Measurements from ENCODE around the gene SLC45A1. TPM values are rescaled to one million over a fixed set of nuclear protein-coding genes. Genes with fewer than 3 reads are reported as not detected.

Gene SLC45A1
- total and polyA plus RNA-seq, 8 donors = 1.1 to 3.0 (median 2.4) TPM; not detected in 3

DNA sequence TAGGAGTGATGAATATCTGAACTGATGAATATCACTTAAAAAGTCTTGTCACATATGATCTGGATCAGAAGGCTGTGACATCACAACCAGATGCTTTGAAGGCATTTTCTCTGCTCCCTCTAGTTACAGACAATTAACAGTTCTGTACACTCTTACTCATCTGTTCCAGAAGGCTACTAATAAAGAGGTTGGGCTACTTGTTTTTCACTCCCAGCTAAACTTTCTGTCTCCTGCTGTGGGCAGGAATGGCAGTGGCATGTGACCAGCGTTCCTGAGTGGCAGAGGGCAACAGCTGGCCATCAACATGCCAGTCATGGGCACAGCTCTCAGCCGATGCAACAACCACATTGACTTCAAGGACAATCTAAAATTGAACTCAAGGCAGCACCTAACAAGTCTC is 66.7 kb downstream of the SLC45A1 start:
- Histone ChIP-seq H3K4me1 (peaks cover 45 to 92% (median 72%) of the 10 kb centered on the region in 4 donors), H3K36me3 (peaks cover 0 to 37% (median 31%) of the 10 kb centered on the region in 4 donors), H3K27me3 (no peaks in the 10 kb centered on the region), H3K27ac (peak overlapping the region in 2 of 5 donors; percentile 1 to 27), H3K4me3 (no peak overlapping the region), H3K9me3 (no peaks in the 10 kb centered on the region)
- no peak for TF ChIP-seq EP300 (IDR thresholded peaks at IDR 0.05)
- TF ChIP-seq POLR2AphosphoS5 (IDR thresholded peaks at IDR 0.05) = no peak
- TF ChIP-seq POLR2A (IDR thresholded peaks at IDR 0.05) = no peak
- DNase-seq = no peak
- intact Hi-C loops (cut with DNase I; ENCODE audit: low total_unique reads) = no loop called here
- WGBS, 5 donors = 38 to 72% (median 47%) methylated on average over 2 of the region's 2 CpGs

DNA sequence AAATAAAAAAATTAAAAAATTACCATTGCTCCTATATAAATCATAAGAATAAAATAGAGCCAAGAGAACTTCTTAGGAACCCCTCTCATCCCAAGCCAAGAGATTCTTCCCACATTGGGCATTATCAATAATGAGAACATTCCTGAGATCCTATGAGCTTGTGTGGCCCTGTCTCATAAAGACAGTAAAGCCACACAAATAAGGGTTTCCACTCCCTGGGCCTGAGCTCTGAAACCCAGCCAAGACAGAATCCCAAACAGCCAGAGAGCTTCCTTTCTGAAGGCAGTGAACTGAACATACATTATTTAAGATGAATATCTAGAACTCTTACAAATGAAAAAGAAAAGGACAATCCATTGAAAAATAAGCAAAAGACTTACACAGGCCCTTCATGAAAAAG is 68.3 kb downstream of the SLC45A1 start:
- DNase-seq = no peak
- peak overlapping the region in 1 of 5 donors; percentile 11 for H3K27ac ChIP-seq
- H3K27me3 ChIP-seq = no peaks in the 10 kb centered on the region
- TF ChIP-seq POLR2A (IDR thresholded peaks at IDR 0.05) (no peak), CTCF (IDR thresholded peaks at IDR 0.05) (no peak), EP300 (IDR thresholded peaks at IDR 0.05) (no peak), POLR2AphosphoS5 (IDR thresholded peaks at IDR 0.05) (no peak)
- intact Hi-C loops (cut with DNase I; ENCODE audit: low total_unique reads) = no loop called here
- peaks cover 37 to 92% (median 71%) of the 10 kb centered on the region in 4 donors for H3K4me1 ChIP-seq
- H3K9me3 ChIP-seq = no peaks in the 10 kb centered on the region
- H3K4me3 ChIP-seq = no peak overlapping the region
- H3K36me3 ChIP-seq = peaks cover 0 to 35% (median 27%) of the 10 kb centered on the region in 4 donors

DNA sequence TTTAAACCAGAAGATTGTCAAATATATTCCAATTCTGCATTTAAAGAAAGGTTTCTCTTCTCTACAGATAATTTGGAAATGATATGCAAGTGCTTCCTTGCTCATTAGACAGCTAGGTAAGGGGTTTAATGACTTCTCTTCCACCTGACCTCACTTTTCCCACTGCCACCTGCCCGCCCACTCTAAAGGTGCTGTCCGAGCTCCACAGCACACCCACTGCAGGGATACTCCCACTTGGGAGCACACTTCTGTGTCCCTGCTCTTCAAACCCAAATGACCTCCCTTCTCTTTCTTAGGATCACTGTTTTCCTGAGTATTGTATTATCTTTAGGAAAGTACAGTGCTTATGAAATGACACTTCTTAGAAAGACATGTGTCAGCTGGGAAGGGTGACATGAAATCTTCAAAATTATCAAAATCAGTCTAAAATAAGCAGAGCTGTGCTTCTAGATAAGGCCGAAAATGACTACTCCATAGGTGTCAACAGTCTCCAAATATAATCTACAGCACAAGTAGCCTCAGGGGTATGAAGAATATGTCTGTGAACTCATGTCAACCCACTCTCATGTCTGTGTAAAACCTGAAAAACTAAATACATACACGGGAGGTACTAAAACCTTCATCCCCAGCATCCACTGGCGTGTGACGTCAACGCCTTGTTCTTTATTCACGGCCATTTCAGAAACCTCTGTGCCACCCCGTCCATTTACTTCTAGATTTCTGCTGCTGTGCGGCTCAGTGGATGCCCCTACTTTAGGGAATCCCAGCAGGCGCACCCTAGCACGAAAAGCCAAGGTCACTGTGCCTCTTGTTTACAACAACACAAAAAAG is 71.0 kb downstream of the SLC45A1 start:
- 92 to 97% (median 94%) methylated on average over 12 of the region's 12 CpGs for WGBS, 5 donors
- DNase-seq = no peak
- Histone ChIP-seq H3K27me3 (no peaks in the 10 kb centered on the region), H3K4me3 (no peak overlapping the region), H3K4me1 (peaks cover 26 to 91% (median 68%) of the 10 kb centered on the region in 4 donors), H3K27ac (no peak overlapping the region), H3K36me3 (peaks cover 0 to 46% (median 32%) of the 10 kb centered on the region in 4 donors), H3K9me3 (no peaks in the 10 kb centered on the region)
- TF ChIP-seq POLR2AphosphoS5 (IDR thresholded peaks at IDR 0.05) (no peak), CTCF (IDR thresholded peaks at IDR 0.05) (no peak), POLR2A (IDR thresholded peaks at IDR 0.05) (no peak), EP300 (IDR thresholded peaks at IDR 0.05) (no peak)
- intact Hi-C loops (cut with DNase I; ENCODE audit: low total_unique reads) = no loop called here

GRCh38 chr1:8389958-8390535 is 72.1 kb downstream of the SLC45A1 start:
- TF ChIP-seq CTCF (IDR thresholded peaks at IDR 0.05) (no peak), POLR2A (IDR thresholded peaks at IDR 0.05) (no peak), EP300 (IDR thresholded peaks at IDR 0.05) (no peak), POLR2AphosphoS5 (IDR thresholded peaks at IDR 0.05) (no peak)
- H3K27me3 ChIP-seq = no peaks in the 10 kb centered on the region
- H3K36me3 ChIP-seq = peaks cover 0 to 37% (median 29%) of the 10 kb centered on the region in 4 donors
- DNase-seq = no peak
- H3K4me3 ChIP-seq = no peak overlapping the region
- H3K9me3 ChIP-seq = no peaks in the 10 kb centered on the region
- peaks cover 27 to 90% (median 62%) of the 10 kb centered on the region in 4 donors for H3K4me1 ChIP-seq
- WGBS, 5 donors = 88 to 95% (median 93%) methylated on average over 7 of the region's 7 CpGs
- intact Hi-C loops (cut with DNase I; ENCODE audit: low total_unique reads) = no loop called here
- no peak overlapping the region for H3K27ac ChIP-seq
